ENCODE measurements around the gene COL6A1. TPM values are rescaled to one million over a fixed set of nuclear protein-coding genes. Genes with fewer than 3 reads are reported as not detected.

Gene COL6A1
- polyA plus RNA-seq, 1 experiment, result 493 TPM

DNA sequence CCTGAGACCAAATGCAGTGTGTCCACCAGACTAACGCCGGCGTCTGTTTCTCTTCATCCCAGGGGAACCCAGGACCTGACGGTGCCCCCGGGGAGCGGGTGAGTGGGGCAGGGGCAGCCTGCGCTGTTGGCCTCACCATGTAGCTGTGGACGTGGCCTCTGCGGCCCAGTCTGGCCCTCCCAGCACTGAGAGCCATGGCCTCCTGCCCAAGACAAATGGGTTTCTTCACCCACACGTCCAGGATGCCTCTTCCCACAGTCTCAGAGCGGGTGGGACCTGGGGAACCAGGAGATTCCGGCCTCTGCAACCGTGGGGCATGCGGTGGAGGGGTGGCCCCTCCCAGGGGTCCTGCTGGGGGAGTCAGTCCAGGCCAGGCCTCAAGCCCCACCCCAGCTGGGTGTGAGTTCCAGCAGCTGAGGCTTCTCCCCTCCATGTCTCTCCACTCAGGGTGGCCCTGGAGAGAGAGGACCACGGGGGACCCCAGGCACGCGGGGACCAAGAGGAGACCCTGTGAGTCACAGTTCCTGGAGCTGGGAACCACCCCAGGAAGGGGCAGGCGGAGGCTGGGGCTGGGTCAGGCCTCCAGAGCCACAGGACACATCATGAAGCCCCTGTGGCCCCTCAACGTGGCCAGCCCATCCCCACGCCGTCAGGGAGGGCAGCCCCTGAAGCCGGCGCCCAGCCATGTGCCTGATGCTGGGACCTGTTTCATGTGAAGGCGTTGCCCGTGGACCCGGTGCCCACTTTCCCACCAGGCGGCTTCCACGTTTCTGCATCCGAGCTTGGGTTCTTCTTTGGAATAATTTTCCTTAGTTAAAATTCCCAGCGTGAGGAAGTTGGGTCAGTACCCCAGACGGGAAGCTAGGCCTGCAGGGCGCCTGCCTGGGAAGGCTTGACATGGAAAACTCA lies 11.0 kb downstream of the COL6A1 start:
- Histone ChIP-seq H3K27me3 (ENCODE audit: control insufficient read depth, insufficient read depth, low read length) (no peaks in the 10 kb centered on the region), H3K4me3 (ENCODE audit: low read depth, low read length) (no peak overlapping the region), H3K27ac (ENCODE audit: low read depth, low read length) (peak overlapping the region; percentile 39), H3K9me3 (ENCODE audit: control insufficient read depth, insufficient read depth, low read length) (no peaks in the 10 kb centered on the region; the same call in 1 of the 2 replicates)
- TF ChIP-seq, protein P1, sequence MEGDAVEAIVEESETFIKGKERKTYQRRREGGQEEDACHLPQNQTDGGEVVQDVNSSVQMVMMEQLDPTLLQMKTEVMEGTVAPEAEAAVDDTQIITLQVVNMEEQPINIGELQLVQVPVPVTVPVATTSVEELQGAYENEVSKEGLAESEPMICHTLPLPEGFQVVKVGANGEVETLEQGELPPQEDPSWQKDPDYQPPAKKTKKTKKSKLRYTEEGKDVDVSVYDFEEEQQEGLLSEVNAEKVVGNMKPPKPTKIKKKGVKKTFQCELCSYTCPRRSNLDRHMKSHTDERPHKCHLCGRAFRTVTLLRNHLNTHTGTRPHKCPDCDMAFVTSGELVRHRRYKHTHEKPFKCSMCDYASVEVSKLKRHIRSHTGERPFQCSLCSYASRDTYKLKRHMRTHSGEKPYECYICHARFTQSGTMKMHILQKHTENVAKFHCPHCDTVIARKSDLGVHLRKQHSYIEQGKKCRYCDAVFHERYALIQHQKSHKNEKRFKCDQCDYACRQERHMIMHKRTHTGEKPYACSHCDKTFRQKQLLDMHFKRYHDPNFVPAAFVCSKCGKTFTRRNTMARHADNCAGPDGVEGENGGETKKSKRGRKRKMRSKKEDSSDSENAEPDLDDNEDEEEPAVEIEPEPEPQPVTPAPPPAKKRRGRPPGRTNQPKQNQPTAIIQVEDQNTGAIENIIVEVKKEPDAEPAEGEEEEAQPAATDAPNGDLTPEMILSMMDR (IDR thresholded peaks at IDR 0.05; ENCODE audit: low read depth, low read length), result no peak
- ChIA-PET CTCF (interaction anchor here (1.3 kb wide), 1 partner anchor 19 kb away, joined by 3 read pairs; no protein-coding TSS in a partner anchor), POLR2A (interaction anchor here (0.7 to 1.5 kb wide), 7 partner anchors 8 to 100 kb away, joined by 3 read pairs; partner anchors contain the start of gene COL6A1)
- no peak for DNase-seq (ENCODE audit: low read depth, low spot score)

DNA sequence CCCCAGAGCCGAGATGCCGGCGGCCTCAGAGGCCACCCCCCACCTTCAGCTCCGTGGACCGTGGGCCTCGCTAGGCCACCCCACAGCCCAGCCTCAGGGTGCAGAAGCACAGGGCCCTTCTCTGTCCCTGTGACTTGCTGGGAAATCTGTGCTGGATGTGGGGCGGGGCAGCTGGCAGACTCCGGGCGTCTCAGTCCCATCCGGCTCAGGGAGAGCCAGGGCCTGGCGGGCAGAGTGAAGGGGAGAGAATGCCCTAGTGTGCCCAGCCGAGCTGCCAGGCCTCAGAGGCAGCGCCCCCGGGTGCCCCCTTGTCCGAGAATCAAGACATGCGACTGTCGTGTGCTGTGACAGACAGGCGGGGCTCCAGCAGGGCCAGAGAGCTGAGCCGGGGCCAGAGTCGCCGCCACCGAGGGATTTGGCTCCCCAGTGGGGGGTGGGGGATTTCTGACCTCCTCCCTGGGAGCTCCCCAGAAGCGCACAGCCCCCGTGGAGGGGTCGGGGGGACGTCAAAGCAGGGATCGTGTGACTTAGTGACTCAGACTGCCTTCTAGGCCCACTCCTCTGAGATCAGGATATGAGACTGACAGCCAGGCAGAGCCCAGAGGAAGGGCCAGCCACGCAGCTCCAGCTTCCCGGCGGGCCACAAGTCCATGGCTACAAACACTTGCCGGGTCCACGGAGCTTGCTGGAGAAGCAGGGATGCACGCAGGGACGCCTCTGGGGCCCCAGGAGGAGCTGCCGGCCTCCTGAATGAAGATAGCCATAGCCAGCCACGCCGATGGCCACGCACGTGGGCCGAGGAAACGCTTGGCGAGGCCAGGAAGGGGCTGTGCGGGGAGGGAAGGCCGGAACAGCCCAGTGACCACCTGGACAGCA lies 11.9 kb downstream of the COL6A1 start:
- H3K4me3 ChIP-seq (ENCODE audit: low read depth, low read length), result no peak overlapping the region
- TF ChIP-seq, protein P1 (IDR thresholded peaks at IDR 0.05; ENCODE audit: low read depth, low read length), result no peak
- H3K9me3 ChIP-seq (ENCODE audit: control insufficient read depth, insufficient read depth, low read length), result peaks cover 4% of the 10 kb centered on the region; the same call in 1 of the 2 replicates
- no peak for DNase-seq (ENCODE audit: low read depth, low spot score)
- H3K27me3 ChIP-seq (ENCODE audit: control insufficient read depth, insufficient read depth, low read length), result no peaks in the 10 kb centered on the region
- CTCF ChIA-PET, result interaction anchor here (1.3 kb wide), 1 partner anchor 20 kb away, joined by 3 read pairs; no protein-coding TSS in a partner anchor
- H3K27ac ChIP-seq (ENCODE audit: low read depth, low read length), result peak overlapping the region; percentile 39
- POLR2A ChIA-PET, result interaction anchor here (0.7 to 2.5 kb wide), 5 partner anchors 11 to 135 kb away, joined by 3 to 10 read pairs (median 3); partner anchors contain the start of gene COL6A1

DNA sequence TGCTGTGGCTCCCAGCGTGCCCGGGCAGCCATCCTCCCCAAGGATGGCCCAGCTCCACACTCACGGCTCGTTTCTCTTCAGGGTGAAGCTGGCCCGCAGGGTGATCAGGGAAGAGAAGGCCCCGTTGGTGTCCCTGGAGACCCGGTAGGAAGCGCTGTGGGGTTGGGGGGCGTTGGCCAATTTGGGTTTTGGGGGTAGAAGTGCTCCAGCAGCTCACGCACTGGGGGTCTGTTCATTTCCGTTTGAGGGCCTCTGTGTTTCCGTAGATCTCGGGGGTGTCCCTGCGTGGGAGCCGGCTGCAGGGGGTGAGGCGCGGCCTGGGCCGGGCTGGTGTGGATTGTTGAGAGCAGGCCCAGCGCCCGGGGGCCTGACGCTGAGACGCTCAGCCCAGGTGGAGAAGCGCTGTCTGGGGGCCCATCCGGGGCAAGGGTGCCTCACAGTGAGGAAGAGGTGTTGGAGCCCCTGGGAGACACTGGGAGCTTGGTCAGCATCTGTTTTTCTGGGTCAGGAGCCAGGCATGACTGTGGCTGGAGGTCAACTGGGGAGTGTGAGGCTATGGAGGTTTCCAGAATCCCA lies 12.6 kb downstream of the COL6A1 start:
- H3K27me3 ChIP-seq (ENCODE audit: control insufficient read depth, insufficient read depth, low read length), result no peaks in the 10 kb centered on the region
- POLR2A ChIA-PET, result interaction anchor here (1.4 to 2.5 kb wide), 2 partner anchors 12 to 135 kb away, joined by 3 to 10 read pairs; partner anchors contain the start of gene COL6A1
- DNase-seq (ENCODE audit: low read depth, low spot score), result no peak

More for the DNA sequence above, 12.6 kb downstream of the COL6A1 start:
- peak overlapping the region; percentile 31 for H3K27ac ChIP-seq (ENCODE audit: low read depth, low read length)
- H3K9me3 ChIP-seq (ENCODE audit: control insufficient read depth, insufficient read depth, low read length), result peaks cover 11% of the 10 kb centered on the region; the same call in 1 of the 2 replicates
- no peak overlapping the region for H3K4me3 ChIP-seq (ENCODE audit: low read depth, low read length)
- CTCF ChIA-PET, result interaction anchor here (1.3 kb wide), 1 partner anchor 21 kb away, joined by 3 read pairs; no protein-coding TSS in a partner anchor
- TF ChIP-seq, protein P1 (IDR thresholded peaks at IDR 0.05; ENCODE audit: low read depth, low read length), result no peak

All from AG04450 (cell line).